ENCODE data around the gene MDK.

DNA sequence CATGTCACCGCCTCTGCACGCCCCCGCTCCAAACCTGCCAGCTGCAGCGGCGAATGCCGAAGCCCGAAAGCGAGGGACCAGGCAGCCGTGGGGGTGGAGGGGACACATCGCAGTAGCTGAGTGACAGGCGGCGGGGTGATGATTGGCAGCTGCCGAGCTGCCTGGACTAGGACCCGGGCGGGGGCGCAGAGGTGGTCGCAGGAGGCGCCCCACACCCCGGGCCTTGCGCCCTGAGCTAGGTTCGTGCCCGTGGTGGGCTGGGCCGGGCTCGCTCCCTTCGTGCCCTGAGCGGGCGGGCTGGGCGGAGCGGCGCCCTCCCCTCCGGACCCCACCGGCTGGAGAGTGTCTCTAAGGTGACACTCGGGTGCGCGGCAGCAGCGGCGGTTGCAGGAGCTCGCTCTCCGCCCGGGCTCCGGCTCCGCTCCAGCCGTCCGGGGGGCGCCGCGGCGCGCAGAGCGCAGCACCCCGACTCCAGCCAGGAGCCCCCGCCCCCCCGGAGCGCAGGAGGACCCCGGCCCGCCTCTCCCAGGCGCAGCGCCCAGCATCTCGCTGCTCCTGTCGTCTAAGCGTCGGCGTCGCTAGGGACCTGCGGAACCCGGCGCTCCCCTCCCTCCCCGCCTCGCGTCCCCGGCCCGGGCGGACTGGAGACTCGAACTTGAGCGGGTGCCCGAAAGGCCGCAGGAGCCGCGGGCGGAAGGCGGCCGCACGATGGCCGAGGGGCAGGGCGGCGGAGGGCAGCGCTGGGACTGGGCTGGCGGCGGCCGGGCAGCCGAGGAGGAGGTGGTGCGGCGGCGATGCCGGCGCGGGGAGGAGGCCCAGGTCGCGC lies 48.7 kb upstream of the MDK start:
- TF ChIP-seq, protein P1, sequence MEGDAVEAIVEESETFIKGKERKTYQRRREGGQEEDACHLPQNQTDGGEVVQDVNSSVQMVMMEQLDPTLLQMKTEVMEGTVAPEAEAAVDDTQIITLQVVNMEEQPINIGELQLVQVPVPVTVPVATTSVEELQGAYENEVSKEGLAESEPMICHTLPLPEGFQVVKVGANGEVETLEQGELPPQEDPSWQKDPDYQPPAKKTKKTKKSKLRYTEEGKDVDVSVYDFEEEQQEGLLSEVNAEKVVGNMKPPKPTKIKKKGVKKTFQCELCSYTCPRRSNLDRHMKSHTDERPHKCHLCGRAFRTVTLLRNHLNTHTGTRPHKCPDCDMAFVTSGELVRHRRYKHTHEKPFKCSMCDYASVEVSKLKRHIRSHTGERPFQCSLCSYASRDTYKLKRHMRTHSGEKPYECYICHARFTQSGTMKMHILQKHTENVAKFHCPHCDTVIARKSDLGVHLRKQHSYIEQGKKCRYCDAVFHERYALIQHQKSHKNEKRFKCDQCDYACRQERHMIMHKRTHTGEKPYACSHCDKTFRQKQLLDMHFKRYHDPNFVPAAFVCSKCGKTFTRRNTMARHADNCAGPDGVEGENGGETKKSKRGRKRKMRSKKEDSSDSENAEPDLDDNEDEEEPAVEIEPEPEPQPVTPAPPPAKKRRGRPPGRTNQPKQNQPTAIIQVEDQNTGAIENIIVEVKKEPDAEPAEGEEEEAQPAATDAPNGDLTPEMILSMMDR (IDR thresholded peaks at IDR 0.05), result no peak
- TF ChIP-seq EZH2phosphoT487 (IDR thresholded peaks at IDR 0.05), result no peak
- TF ChIP-seq EZH2 (IDR thresholded peaks at IDR 0.05), result peak; percentile 67
